ENCODE measurements around the gene ALG9. TPM values are rescaled to one million over a fixed set of nuclear protein-coding genes. Genes with fewer than 3 reads are reported as not detected.

ALG9 gene
- total RNA-seq, 1 experiment from 2014 or later = 19.7 TPM

DNA sequence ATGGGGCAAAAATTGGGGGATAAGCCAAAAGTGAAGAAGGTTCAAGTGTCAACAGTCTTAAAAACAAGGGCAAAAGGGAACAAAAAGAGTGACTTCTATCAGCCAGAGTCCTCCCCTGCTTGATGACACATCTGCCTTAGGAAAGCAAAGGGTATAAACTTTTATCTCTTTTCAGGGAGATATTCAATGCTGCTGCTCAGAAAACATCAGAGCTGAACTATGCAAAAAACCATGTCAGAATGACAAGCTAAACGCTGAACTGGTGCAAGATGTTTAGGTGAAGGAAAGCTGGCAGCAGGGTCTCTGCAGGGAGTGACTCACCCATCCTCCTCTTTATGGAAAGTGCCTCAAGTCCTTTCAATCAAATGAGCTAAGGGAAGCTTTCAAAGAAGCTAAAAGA lies 24.7 kb downstream of the ALG9 start:
- Mint-ChIP-seq H3K27me3 (ENCODE audit: low read depth) (no peaks in the 10 kb centered on the region), H3K9me3 (no peaks in the 10 kb centered on the region), H3K36me3 (peaks cover 7% of the 10 kb centered on the region; the same call in 1 of the 2 replicates), H3K4me1 (peaks cover 10% of the 10 kb centered on the region), H3K4me3 (no peak overlapping the region), H3K27ac (no peak overlapping the region)
- POLR2A ChIA-PET = interaction anchor here (1.2 kb wide), 1 partner anchor 229 kb away, joined by 3 read pairs; no protein-coding TSS in a partner anchor
- ATAC-seq (no peak), DNase-seq (ENCODE audit: low spot score) (no peak)
- TF ChIP-seq, protein P1, sequence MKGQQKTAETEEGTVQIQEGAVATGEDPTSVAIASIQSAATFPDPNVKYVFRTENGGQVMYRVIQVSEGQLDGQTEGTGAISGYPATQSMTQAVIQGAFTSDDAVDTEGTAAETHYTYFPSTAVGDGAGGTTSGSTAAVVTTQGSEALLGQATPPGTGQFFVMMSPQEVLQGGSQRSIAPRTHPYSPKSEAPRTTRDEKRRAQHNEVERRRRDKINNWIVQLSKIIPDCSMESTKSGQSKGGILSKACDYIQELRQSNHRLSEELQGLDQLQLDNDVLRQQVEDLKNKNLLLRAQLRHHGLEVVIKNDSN (CRISPR knock-in tag; IDR thresholded peaks at IDR 0.05) = no peak
- TF ChIP-seq, protein P2, sequence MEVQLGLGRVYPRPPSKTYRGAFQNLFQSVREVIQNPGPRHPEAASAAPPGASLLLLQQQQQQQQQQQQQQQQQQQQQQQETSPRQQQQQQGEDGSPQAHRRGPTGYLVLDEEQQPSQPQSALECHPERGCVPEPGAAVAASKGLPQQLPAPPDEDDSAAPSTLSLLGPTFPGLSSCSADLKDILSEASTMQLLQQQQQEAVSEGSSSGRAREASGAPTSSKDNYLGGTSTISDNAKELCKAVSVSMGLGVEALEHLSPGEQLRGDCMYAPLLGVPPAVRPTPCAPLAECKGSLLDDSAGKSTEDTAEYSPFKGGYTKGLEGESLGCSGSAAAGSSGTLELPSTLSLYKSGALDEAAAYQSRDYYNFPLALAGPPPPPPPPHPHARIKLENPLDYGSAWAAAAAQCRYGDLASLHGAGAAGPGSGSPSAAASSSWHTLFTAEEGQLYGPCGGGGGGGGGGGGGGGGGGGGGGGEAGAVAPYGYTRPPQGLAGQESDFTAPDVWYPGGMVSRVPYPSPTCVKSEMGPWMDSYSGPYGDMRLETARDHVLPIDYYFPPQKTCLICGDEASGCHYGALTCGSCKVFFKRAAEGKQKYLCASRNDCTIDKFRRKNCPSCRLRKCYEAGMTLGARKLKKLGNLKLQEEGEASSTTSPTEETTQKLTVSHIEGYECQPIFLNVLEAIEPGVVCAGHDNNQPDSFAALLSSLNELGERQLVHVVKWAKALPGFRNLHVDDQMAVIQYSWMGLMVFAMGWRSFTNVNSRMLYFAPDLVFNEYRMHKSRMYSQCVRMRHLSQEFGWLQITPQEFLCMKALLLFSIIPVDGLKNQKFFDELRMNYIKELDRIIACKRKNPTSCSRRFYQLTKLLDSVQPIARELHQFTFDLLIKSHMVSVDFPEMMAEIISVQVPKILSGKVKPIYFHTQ (CRISPR knock-in tag; IDR thresholded peaks at IDR 0.05) = no peak
- TF ChIP-seq RELA (CRISPR knock-in tag; IDR thresholded peaks at IDR 0.05; ENCODE audit: borderline replicate concordance) (no peak), HMGA2 (CRISPR knock-in tag; IDR thresholded peaks at IDR 0.05) (no peak), TEAD4 (CRISPR knock-in tag; IDR thresholded peaks at IDR 0.05) (no peak), NFYB (CRISPR knock-in tag; conservative IDR thresholded peaks at IDR 0.05; ENCODE audit: low read depth) (no peak), ESRRA (CRISPR knock-in tag; IDR thresholded peaks at IDR 0.05; ENCODE audit: borderline replicate concordance) (no peak), ZNF671 (CRISPR knock-in tag; IDR thresholded peaks at IDR 0.05) (no peak), JUN (CRISPR knock-in tag; IDR thresholded peaks at IDR 0.05) (no peak), SP1 (CRISPR knock-in tag; conservative IDR thresholded peaks at IDR 0.05) (no peak), IRF2 (CRISPR knock-in tag; IDR thresholded peaks at IDR 0.05; ENCODE audit: borderline replicate concordance, low read depth) (no peak)
- TF ChIP-seq, protein P3, sequence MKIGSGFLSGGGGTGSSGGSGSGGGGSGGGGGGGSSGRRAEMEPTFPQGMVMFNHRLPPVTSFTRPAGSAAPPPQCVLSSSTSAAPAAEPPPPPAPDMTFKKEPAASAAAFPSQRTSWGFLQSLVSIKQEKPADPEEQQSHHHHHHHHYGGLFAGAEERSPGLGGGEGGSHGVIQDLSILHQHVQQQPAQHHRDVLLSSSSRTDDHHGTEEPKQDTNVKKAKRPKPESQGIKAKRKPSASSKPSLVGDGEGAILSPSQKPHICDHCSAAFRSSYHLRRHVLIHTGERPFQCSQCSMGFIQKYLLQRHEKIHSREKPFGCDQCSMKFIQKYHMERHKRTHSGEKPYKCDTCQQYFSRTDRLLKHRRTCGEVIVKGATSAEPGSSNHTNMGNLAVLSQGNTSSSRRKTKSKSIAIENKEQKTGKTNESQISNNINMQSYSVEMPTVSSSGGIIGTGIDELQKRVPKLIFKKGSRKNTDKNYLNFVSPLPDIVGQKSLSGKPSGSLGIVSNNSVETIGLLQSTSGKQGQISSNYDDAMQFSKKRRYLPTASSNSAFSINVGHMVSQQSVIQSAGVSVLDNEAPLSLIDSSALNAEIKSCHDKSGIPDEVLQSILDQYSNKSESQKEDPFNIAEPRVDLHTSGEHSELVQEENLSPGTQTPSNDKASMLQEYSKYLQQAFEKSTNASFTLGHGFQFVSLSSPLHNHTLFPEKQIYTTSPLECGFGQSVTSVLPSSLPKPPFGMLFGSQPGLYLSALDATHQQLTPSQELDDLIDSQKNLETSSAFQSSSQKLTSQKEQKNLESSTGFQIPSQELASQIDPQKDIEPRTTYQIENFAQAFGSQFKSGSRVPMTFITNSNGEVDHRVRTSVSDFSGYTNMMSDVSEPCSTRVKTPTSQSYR (CRISPR knock-in tag; IDR thresholded peaks at IDR 0.05) = no peak
- TF ChIP-seq, protein P4, sequence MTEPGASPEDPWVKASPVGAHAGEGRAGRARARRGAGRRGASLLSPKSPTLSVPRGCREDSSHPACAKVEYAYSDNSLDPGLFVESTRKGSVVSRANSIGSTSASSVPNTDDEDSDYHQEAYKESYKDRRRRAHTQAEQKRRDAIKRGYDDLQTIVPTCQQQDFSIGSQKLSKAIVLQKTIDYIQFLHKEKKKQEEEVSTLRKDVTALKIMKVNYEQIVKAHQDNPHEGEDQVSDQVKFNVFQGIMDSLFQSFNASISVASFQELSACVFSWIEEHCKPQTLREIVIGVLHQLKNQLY (CRISPR knock-in tag; IDR thresholded peaks at IDR 0.05) = no peak
- TF ChIP-seq, protein P5, sequence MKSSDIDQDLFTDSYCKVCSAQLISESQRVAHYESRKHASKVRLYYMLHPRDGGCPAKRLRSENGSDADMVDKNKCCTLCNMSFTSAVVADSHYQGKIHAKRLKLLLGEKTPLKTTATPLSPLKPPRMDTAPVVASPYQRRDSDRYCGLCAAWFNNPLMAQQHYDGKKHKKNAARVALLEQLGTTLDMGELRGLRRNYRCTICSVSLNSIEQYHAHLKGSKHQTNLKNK (CRISPR knock-in tag; IDR thresholded peaks at IDR 0.05) = no peak
- TF ChIP-seq, protein P6, sequence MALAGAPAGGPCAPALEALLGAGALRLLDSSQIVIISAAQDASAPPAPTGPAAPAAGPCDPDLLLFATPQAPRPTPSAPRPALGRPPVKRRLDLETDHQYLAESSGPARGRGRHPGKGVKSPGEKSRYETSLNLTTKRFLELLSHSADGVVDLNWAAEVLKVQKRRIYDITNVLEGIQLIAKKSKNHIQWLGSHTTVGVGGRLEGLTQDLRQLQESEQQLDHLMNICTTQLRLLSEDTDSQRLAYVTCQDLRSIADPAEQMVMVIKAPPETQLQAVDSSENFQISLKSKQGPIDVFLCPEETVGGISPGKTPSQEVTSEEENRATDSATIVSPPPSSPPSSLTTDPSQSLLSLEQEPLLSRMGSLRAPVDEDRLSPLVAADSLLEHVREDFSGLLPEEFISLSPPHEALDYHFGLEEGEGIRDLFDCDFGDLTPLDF (CRISPR knock-in tag; IDR thresholded peaks at IDR 0.05) = no peak
- TF ChIP-seq, protein P7, sequence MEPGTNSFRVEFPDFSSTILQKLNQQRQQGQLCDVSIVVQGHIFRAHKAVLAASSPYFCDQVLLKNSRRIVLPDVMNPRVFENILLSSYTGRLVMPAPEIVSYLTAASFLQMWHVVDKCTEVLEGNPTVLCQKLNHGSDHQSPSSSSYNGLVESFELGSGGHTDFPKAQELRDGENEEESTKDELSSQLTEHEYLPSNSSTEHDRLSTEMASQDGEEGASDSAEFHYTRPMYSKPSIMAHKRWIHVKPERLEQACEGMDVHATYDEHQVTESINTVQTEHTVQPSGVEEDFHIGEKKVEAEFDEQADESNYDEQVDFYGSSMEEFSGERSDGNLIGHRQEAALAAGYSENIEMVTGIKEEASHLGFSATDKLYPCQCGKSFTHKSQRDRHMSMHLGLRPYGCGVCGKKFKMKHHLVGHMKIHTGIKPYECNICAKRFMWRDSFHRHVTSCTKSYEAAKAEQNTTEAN (CRISPR knock-in tag; IDR thresholded peaks at IDR 0.05) = no peak
- CTCF ChIA-PET = interaction anchor here (0.6 to 2.1 kb wide), 4 partner anchors 24 to 176 kb away, joined by 3 to 8 read pairs (median 4); partner anchors contain the start of gene ALG9

Data from WTC11 (cell line).